Panc1 (cell line): ENCODE measurements around the gene GATA6.

ENCODE experiments used
- CTCF ChIP-seq: fragments of 450-650 bp; IDR thresholded peaks from 2 replicates; pipeline ENCODE4 v1.5.1; 2017; ENCODE audit warnings: mild to moderate bottlenecking
- REST ChIP-seq, 2 experiments: IDR thresholded peaks; 2 replicates each; pipeline ENCODE4 v1.6.1; 2011 to 2012; ENCODE audit warnings: low read depth in 2 of 2, control low read depth in 1 of 2, low read length in 1 of 2, mild to moderate bottlenecking in 1 of 2, moderate library complexity in 1 of 2; ENCODE audit not compliant: insufficient read depth in 1 of 2
- TCF7L2 ChIP-seq: IDR thresholded peaks from 2 replicates; pipeline ENCODE4 v1.6.1; 2011; ENCODE audit warnings: mild to moderate bottlenecking, low read depth, low read length, inconsistent platforms

- TF ChIP-seq CTCF = no peak
- TF ChIP-seq REST (IDR thresholded peaks at IDR 0.05; ENCODE audit: insufficient read depth in 1 of 2, low read depth in 2 of 2, low read length in 1 of 2) = no peak
- TF ChIP-seq TCF7L2 = no peak
These were observed 3.1 kb upstream of the GATA6 start for GRCh38 chr18:22166069-22166950.
